SU-DHL-6 (cell line): ENCODE results near the gene FLAD1.

Experiments used
- CTCF ChIP-seq: fragments of 200-600 bp; sonication (generic); IDR thresholded peaks from one replicate; pipeline ENCODE4 v1.5.1; 2017; ENCODE audit warnings: antibody characterized with exemption, mild to moderate bottlenecking, low read length, moderate library complexity; ENCODE audit not compliant: insufficient read depth, poor library complexity, severe bottlenecking
- EZH2phosphoT487 ChIP-seq: fragments of 200-600 bp; sonication (generic), shearing (Covaris generic); conservative IDR thresholded peaks from 2 replicates; pipeline ENCODE4 v1.6.1; 2018; ENCODE audit warnings: mild to moderate bottlenecking, antibody characterized with exemption, low read length, moderate library complexity, mixed read lengths

- TF ChIP-seq CTCF (no peak), EZH2phosphoT487 (no peak)
These were observed 4.2 kb downstream of the FLAD1 start for GRCh38 chr1:154987326-154987725.
